ENCODE data around the gene PAWR.
"Not testable (repeated sequence)": the region's sequence is repeated elsewhere in the genome, so short reads cannot be mapped to it uniquely, and the experiment has no call there.

Gene PAWR

DNA sequence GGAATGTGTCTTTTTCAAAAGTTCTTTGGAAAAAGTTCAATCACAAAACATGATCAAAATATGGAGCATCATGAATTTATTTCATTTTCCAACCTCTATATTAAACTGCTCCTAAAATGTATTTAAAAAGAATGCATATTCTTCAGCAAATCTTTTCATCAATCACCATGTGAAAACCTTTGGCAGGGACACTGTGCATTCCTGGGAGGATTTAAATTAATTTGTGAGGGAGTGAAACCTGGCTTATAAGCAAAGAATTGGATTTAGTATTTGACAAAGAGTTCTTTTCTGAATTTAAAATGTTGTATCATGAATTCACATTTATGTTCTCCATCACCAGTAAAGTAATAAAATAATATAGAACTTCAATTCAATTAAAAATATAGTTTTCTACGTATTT is 38.2 kb downstream of the PAWR start:
- Histone ChIP-seq H3K27me3 (replicated peaks) (no peaks in the 10 kb centered on the region), H3K4me3 (ENCODE audit: low read depth, low read length) (no peak overlapping the region), H3K27ac (no peak overlapping the region), H3K36me3 (replicated peaks) (no peaks in the 10 kb centered on the region)
- in situ Hi-C loops (cut with HindIII; ENCODE audit: low pct_ligation_motif_present, low sequenced_read_pairs), result no loop called here
- no peak for DNase-seq
- TF ChIP-seq, protein P1, sequence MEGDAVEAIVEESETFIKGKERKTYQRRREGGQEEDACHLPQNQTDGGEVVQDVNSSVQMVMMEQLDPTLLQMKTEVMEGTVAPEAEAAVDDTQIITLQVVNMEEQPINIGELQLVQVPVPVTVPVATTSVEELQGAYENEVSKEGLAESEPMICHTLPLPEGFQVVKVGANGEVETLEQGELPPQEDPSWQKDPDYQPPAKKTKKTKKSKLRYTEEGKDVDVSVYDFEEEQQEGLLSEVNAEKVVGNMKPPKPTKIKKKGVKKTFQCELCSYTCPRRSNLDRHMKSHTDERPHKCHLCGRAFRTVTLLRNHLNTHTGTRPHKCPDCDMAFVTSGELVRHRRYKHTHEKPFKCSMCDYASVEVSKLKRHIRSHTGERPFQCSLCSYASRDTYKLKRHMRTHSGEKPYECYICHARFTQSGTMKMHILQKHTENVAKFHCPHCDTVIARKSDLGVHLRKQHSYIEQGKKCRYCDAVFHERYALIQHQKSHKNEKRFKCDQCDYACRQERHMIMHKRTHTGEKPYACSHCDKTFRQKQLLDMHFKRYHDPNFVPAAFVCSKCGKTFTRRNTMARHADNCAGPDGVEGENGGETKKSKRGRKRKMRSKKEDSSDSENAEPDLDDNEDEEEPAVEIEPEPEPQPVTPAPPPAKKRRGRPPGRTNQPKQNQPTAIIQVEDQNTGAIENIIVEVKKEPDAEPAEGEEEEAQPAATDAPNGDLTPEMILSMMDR (IDR thresholded peaks at IDR 0.05; ENCODE audit: low read depth, low read length, missing control alignments), result no peak

DNA sequence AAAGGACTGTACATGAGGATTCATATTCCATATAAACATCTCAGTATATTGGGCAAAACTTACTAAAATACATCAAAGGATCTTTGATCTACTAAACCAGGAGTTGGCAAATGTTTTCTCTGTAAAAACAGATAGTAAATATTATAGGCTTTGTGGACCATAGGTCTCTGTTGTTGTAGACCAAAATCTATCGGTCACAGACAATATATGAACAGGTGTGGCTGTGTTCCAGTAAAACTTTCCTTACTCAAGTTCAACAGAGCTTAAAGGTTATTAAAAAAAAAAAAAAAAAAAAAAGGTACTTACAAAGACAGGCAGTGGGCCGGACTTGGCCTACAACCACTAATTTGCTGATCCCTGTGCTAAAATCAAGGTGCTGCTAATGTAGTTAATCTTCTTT is 40.3 kb downstream of the PAWR start:
- in situ Hi-C loops (cut with HindIII; ENCODE audit: low pct_ligation_motif_present, low sequenced_read_pairs), result no loop called here
- Histone ChIP-seq H3K36me3 (replicated peaks) (no peaks in the 10 kb centered on the region), H3K27ac (no peak overlapping the region), H3K27me3 (replicated peaks) (no peaks in the 10 kb centered on the region), H3K4me3 (ENCODE audit: low read depth, low read length) (no peak overlapping the region)
- TF ChIP-seq, protein P1 (IDR thresholded peaks at IDR 0.05; ENCODE audit: low read depth, low read length, missing control alignments), result no peak
- DNase-seq, result no peak

DNA sequence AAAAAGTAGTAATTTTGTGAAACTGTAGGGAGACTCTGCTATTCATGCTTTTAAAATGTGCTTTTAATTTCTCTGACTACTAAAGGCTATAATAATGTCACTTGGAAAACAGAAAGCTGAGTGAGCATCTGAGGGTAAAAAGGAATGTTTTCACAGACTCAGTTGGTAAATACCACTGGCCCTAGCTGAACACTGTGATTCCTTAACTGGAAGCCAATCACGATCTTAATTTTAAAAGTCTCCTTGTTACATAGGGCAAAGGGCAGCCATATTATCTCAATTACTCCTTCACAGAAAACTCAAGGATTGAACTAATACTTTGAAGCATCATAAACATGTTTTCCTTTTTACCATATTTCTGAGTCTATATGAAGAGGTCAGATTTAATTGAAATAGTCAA is 41.9 kb downstream of the PAWR start:
- TF ChIP-seq, protein P1 (IDR thresholded peaks at IDR 0.05; ENCODE audit: low read depth, low read length, missing control alignments), result no peak
- in situ Hi-C loops (cut with HindIII; ENCODE audit: low pct_ligation_motif_present, low sequenced_read_pairs), result no loop called here

DNA sequence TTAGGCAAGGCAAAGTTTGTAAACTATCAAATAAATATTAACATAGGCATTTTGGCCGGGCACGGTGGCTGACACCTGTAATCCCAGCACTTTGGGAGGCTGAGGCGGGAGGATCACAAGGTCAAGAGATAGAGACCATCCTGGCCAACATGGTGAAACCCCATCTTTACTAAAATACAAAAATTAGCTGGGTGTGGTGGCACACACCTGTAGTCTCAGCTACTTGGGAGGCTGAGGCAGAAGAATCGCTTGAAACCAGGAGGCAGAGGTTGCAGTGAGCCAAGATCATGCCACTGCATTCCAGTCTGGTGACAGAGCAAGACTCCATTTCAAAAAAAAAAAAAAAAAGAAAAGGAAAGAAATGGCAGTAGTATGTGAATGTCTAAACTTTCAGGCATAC is 43.9 kb downstream of the PAWR start:
- H3K36me3 ChIP-seq (replicated peaks); H3K27me3 ChIP-seq (replicated peaks); H3K27ac ChIP-seq; in situ Hi-C loops (cut with HindIII; ENCODE audit: low pct_ligation_motif_present, low sequenced_read_pairs); H3K4me3 ChIP-seq (ENCODE audit: low read depth, low read length); DNase-seq: not testable (repeated sequence)

More for the DNA sequence above, 41.9 kb downstream of the PAWR start:
- no peaks in the 10 kb centered on the region for H3K36me3 ChIP-seq (replicated peaks)
- H3K27me3 ChIP-seq (replicated peaks), result no peaks in the 10 kb centered on the region
- no peak for DNase-seq
- no peak overlapping the region for H3K27ac ChIP-seq
- H3K4me3 ChIP-seq (ENCODE audit: low read depth, low read length), result no peak overlapping the region

DNA sequence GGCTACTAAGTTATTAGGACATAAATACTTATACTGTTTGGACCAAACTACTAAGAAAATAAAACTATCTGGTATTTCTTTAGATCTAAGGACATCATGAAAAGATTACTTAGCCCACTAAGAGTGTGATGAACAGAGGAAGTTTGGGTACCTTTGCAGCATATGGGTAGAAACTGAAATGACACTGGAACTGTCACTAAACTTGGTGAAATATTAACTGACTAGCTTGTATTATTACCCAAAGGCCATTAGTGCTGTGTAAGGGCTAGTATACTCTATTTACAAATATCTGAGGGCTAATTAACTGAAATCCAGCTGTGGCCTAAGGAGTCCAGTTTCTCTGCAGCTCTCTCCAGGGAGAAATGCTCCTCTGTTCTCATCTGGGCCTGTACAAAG is 45.5 kb downstream of the PAWR start:
- DNase-seq, result no peak
- in situ Hi-C loops (cut with HindIII; ENCODE audit: low pct_ligation_motif_present, low sequenced_read_pairs), result no loop called here
- Histone ChIP-seq H3K36me3 (replicated peaks) (no peaks in the 10 kb centered on the region), H3K27me3 (replicated peaks) (no peaks in the 10 kb centered on the region), H3K4me3 (ENCODE audit: low read depth, low read length) (no peak overlapping the region), H3K27ac (no peak overlapping the region)
- TF ChIP-seq, protein P1 (IDR thresholded peaks at IDR 0.05; ENCODE audit: low read depth, low read length, missing control alignments), result no peak

DNA sequence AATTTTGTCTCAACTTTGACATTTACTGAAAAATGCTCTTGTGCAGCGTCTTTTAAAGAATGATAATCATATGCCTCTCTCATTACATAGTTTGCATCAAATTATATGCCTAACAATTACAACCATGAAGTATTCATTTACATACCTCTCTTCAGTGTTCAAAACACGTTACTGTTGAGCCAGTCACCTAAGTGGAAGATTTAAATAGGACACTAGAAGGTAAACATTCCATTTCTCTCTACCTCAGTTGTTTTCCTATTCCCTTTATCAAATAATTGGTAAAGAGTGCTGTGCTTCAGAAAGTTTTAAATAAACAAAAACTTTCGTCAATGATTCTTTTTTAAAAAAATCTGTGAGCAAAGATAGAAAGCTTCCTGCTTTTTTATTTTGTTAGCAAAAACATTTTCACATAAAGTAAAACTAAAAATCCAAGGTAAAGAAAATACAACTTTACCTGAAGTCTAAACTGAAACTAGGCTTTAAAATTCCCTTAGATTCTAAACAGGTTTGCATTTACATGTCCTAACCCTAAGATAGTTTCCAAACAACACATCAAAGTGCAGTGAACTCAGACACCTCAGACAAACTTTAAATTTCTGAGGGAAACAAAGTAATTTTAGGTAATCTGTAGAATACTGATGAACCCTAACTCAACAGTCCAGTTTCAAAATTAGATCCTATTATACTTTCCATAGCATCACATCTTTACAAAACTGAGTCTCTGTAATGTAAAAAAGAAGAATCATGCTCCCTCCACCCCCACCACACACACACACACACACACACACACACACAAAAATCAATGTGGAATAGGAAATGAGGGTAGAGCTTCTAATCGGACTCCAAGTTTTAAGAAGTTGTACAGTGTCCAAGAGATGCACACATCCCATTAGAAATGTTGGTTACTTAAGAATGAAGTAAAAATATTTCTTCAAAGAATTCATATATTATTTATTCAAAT is 46.2 kb downstream of the PAWR start:
- Histone ChIP-seq H3K27me3 (replicated peaks) (no peaks in the 10 kb centered on the region), H3K4me3 (ENCODE audit: low read depth, low read length) (no peak overlapping the region), H3K27ac (no peak overlapping the region), H3K36me3 (replicated peaks) (no peaks in the 10 kb centered on the region)
- DNase-seq, result no peak
- TF ChIP-seq, protein P1 (IDR thresholded peaks at IDR 0.05; ENCODE audit: low read depth, low read length, missing control alignments), result no peak
- in situ Hi-C loops (cut with HindIII; ENCODE audit: low pct_ligation_motif_present, low sequenced_read_pairs), result no loop called here
